NCI-H748 (cell line): ENCODE measurements around the gene DIAPH2.

Experiments
- DNase-seq: peaks from one replicate; lab custom pipeline; 2025; ENCODE audit not compliant: unreplicated experiment; lab: John Stamatoyannopoulos, UW

Gene DIAPH2

DNA sequence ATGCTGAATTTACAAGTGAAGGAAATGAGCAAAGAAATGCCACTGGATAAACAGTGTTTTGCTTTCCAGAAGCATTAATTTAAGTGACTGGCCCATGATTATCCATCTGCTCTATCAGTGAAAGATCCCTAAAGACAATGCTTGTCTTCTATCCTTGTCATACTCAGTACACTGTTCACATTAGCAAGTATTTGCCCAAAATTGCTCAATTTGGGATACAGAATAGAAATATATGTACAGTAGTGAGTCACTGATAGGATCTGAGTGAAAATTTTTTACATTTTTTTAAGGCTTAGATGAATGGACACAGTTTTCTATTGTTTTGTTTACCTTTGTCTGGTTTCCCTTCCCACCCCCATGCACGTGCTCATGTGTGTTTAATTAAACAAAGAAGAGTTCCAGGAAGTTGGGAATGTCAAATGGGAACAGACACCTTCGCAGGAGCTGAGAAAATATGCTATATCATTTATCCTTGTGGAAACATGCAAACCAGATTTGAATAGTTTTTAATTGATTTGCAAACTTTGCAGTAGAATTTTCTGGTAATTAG lies 855.4 kb downstream of the DIAPH2 start:
- peak; percentile 1 for DNase-seq

DNA sequence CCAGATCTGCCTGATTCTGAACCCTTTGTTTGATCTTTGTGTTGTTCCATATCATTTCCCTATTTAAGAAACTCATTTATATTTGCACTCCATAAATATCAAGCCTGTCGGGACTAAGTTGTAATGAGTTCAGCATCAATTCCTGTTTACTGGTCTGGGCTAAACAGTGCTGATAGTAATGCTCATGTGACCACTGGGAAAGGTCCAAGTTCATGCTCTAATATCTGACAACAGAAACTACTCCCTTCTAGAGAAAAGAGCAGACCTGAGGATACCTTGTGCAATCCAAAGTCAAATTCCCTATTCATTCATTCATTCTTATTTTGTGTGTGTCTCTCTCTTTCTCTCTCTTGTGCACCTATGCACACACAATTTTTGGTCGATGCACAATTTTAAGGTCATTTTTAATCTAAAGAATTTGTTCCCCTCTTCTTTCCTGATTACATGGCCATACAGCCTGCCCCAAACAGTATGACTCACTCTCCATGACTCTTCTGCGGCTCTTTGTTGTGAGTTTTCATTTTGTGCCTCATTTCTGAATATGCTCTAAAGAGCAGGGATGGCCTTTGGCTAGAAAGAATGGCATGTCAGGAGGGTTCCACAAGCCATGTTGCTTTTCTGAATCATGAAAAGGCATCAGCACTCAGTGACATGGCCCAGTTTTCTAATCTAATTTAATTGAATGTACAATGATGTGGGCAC lies 863.4 kb downstream of the DIAPH2 start:
- no peak for DNase-seq

DNA sequence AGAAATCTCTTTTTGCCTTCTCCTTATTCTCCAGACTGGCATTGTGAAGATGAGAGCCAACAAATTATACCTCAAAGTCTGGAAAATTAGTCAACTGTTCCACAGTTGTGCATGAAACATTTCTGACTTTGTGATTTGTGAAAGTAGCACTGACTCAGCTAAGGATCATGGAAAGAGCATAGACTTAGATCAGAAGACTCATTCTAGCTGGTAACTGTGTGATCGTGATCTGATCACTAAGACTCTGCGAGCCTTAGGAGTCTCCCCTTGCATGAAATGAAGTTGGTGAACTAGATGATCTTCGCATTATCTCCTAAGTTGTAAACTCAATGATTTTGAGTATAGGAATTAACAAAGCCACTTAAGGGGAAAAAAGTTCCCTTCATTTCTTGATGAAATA lies 867.2 kb downstream of the DIAPH2 start:
- DNase-seq = no peak

DNA sequence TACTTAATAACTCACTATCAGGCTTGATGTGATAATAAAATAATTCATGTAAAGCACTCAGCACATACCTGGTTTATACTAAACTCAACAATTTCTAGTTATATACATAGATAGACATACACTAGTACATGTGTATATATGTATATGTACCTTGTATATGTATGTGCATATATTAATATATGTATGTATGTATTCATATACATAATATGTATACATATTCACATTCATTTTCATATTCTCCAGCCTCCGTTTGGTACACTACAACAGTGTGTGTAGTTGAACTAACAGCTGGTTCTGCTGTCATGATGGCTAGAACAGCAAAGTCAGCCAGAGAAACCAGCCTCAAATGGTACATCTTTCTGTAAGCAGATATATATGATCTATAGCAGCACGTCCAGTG lies 869.2 kb downstream of the DIAPH2 start:
- DNase-seq = no peak

DNA sequence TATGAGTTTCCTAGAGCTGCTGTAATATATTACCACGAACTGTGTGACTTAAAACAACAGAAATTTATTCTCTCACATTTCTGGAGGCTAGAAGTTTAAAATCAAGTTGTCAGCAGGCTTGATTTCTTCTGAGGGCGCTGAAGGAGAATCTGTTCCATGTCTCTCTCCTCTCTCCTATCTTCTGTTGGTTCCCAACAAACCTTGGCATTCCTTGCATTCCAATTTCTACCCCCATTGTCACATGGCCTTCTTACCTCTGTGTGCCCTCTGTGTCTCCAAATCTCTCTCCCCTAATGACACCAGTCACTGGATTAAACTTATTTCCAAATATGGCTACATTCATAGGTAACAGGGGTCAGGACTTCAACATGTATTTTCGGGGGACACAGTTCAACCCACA lies 871.7 kb downstream of the DIAPH2 start:
- no peak for DNase-seq

DNA sequence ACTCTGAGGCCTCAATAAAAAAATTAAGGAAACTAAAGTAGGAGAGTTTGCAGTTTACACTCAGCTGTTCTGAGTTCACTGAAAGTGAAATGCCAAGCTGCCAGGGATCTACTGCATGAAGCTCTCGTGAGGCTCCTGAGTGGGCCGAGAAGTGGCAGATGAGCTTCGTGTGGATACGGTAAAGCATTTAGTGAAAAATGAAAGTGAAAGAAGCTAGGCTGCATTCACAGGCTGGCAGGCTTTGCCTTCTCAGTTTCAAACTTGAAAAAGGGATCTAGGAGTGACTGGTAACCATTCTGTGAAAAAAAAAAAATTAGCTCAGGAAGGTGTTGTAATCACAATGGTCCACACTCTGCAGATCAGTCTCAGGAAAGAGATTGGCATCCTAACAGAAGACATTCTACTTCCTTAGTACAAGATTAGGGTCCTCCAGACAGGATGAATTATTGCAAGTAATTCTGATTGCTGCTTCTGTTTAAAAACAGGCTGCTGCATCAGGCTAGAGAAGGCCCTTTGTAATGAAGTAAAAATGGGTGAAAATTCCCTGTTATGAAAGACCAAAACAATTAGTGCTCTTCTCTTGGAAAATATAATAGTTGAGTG lies 879.0 kb downstream of the DIAPH2 start:
- DNase-seq = peak; percentile 65

DNA sequence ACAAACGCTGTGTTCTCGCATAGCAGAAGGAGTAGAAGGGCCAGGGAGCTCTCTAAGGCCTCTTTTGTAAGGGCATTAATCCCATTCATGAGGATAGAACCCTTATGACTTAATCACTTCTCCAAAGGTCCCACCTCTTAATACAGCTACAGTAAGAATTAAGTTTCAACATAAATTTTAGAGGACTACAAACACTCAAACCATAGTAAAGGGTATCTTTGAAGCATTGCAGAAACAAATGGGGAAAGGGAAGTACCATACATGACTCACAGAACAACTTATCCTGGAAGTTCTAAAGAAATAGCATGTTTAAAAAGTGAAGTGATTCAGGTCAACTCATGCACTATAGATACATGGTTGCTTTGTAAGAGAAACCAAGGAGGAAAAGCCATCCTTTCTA lies 879.9 kb downstream of the DIAPH2 start:
- DNase-seq = no peak

DNA sequence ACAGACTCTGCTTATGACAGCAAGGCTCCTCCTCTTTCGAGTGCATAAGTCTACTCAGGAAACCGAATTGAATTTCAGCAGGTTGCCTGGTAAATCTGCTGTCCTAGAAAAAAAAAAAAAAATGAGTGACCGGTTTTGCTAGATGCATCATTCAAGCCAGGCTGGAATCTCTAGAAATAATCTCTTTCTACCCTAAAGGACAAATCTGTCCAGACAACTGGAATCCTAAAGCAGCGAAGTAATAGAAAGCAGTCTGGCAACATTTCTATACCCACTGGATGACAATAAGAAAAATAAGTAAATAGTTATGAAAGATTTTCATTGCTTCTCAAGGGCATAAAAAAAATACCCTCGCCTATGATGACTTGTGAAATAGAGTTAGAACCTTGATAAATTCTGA lies 902.5 kb downstream of the DIAPH2 start:
- no peak for DNase-seq

DNA sequence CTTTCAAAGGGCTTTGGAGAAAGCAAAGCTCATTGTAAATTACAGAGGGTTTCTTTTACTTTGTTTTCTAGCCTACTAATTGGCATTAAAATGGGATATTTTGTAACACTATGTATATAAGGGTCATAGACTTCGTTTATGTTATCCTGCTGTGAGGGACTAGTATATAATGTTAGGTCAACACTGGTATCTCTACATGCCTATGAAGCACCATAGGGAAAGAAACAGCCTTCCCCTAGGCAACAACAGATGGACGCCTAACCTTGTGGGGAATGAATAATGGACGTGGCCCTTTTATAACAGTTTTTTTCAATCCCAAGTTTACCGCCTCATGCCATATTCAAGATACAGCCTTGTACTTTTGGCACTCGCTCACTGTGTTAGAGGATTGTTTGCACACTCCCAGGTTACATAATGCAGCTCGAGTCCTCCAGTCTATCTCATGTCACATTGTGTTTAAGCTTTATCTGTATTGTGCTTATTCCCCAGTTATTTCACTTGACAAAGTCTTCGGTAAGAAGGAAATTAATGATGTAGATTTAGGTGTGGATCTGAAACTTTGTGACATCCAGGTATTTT lies 910.1 kb downstream of the DIAPH2 start:
- DNase-seq = peak; percentile 26

DNA sequence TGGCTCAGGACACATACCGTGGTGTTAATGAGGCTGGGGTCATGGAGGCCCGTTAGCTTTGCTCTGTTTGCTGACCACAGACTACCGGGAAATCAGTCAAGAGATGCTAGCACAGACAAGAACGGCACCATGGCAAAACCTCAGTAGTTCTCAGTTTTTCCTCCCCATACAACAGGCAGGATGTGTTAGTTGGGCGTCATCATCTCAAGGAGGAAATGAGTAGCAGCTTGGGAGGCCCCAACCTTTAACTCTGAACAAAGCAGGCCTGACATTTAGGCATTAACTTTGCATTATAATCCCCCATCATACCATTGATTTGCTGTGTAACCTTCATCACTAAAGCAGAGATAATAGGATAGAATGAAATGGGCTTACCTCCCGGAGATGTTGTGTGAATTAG lies 913.3 kb downstream of the DIAPH2 start:
- DNase-seq = no peak

DNA sequence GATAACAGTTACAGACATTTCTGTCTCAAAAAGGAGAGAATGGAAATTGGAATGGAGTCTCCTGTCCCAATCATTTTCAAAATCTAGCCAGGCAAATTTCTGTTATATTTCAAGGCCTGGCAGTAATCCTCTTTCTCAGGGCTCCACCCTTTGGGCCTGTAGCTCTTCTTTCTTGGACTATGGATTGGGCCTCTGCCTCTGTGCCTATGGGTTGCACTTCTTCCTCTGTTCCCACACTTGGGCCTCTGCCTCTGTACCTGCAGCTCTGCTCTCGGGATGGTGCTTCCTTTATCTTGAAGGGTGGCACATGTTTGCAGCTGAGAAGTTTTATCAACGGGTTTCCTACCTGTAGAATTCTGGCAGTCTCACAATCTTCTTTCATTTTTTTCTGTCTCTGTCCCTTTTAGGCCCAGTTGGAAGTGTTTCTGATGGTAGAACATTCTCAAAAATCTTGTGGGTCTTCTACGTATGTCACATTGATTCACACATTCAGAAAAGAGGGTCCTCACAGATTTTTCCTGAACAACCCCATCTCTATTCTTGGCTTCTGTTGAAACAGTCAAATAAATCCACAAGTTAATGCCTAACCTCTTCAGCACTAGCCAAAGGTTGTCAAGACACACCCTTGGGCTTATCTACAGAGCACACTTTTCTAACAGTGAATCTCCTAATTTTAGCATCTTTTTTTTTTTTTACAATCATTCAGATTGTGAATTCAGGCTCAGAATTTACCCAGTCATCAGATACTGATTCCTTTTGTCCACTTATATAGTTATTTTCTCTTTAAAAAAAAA lies 918.0 kb downstream of the DIAPH2 start:
- DNase-seq = no peak

DNA sequence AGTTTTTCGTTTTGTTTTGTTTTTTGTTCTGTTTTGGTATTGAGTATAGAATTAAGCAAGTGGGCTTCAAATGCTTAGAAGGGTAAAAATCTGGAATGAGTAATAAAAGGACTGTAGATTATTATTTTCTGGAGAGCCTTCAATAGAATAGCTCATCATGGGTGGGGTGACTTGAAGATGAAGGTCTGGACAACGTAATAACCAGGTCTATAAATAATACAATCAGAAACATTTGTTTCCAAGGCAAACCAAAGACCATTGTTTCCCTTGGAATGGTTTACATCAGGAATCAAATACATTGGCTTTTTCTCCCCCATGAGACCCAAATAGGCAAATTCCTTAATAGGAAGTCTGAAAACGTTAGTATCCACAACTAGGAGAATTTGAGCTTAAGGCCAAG lies 920.6 kb downstream of the DIAPH2 start:
- no peak for DNase-seq

DNA sequence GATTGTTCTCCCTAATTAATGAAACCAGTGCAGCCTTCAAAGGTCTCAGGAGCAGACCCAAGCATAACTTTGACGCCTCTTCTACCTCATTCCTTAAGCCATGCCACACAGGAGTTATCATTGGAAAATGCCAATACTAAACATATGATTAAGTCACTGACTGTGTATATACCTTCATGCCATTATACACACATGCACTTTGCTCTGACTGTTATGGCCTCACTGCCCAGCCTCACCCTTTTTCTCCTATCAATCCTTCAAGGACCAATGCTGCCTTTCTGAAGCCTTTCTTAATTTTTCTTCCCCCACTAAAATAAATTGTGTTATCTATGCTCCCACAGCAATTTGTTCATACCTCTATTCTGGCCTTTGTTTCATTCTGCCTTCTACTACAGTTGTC lies 924.7 kb downstream of the DIAPH2 start:
- no peak for DNase-seq

DNA sequence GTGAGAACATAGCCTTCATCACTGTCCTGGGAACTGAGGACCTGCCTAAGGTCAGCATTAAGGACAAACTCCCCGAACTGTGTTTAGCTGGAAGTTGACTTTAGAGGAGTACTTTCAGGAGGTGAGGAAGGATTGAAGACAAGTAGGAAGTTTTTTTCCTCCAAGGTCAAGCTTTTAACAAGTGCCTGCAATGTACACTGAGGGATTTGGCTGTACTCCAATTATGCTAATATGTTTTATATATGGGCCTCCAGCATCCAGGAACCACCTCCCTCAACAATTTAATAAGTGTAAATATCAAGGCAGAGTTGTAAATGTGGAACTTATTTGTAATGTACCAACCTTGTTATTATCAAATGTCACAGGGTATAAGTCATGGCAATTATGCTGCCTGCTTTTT lies 925.3 kb downstream of the DIAPH2 start:
- no peak for DNase-seq

DNA sequence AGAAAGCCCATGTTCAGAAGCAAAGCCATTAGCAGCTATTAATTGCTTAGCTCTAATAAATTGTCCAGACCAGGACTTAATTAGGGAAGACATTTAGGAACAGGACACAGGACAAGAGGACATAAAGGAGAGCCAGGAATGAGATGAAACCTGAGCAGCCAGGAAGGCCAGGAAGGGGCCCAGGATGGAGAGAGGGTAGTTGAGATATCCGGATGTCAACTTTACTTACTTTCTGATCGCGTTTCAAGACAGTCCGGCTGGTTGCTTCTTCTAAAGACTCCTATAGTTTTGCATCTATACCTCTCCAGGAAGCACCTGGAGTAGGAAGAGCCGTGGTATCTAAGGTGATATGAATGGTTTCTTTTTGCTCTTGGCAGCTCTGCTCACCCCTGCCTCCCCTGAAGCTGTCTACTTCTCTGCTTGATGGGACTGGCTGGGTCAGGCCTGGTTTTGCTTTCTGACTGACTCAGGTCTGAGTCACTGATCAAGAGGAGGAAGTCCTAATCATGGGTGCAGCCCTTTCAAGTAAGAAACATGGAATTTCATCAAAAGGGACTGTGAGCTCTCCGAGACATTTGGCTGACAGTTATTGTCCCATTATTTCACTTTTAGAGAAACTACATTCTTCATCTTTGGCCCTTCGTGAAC lies 932.4 kb downstream of the DIAPH2 start:
- DNase-seq = no peak

DNA sequence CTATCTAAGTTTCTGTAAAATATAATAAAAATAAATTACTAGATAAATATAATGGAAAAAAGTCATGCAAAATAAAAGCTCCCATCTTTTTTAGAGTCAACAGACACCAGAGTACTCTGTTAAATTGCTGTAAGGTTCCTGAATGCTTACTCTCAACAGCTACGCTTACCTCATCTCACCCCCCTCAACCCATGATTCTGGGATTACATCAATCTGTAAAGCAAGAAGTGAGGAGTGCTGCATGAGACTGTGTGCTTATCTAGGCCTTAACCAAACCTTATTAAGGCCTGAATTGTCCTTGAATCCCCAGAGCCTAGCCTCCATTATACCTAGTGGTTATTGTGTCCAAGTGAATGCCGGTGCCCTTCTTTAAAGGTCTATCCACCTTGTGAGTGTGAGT lies 934.9 kb downstream of the DIAPH2 start:
- no peak for DNase-seq

DNA sequence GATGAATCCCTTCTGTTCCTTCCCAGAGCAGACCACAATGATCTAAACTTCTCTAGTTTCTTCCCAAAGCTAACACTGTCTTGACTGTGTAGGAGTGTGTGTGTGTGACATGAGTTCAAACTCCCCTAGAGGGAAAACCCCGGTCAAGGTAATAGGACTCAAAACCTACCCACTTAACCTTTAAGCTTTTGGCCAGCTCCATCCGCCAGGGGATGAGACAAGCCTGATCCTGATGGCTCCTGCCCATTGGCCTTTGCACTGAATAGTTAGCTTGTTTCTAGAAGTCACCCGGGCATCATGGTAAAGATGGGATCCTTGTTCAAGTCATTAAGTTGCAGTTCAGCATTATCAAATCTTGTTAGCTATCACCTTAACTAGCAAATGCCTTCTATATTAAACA lies 937.5 kb downstream of the DIAPH2 start:
- no peak for DNase-seq

DNA sequence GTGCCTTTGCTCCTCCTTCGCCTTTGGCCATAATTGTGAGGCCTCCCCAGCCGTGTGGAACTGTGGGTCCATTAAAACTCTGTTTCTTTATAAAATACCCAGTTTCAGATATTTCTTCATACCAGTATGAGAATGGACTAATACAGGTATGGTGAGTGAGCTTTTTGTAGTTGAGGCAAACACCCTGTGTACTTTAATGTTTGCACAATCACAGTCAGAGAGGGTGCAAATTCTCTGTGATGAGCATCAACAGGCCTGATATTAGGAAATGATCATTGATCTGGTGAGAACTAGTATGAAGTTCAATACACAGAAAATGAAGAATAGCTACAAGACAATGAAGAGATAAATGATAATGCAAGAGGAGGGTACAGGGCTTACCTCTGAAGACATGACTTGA lies 943.7 kb downstream of the DIAPH2 start:
- no peak for DNase-seq

DNA sequence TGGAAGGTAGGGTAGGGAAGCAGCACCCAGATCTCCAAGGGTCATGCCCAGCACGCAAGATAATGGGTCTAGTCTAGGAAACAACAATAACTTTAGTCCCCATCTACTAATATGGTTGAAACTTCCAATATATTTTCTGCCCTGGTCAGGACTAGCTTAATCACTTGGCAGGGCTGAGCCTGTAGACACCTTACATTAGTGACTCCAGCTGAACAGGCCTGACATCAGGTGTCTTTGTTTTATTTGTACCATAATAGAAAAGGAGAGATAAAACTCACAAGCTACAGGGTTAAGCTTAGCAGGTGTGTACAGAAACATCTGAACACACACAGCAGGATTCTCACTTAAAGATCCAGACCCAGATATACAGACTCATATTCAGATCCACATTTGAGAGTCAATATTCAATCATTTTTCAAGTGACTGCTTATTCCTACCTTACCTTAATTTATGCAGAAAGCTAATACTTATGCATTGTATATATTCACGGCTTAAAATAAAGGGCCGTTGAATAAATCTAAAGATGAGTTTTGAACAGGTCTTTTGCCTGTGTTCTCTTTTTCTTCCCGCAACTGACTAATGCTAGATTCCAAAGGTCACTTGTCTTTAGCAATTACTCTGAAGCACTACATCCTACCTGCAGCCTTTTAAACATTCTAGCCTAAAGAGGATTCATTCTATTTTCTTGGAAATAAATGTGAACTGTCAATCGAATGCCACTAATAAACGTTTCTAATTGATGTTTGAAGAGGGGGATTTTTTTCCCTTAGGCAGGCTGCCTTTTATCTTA lies 944.4 kb downstream of the DIAPH2 start:
- peak; percentile 24 for DNase-seq

DNA sequence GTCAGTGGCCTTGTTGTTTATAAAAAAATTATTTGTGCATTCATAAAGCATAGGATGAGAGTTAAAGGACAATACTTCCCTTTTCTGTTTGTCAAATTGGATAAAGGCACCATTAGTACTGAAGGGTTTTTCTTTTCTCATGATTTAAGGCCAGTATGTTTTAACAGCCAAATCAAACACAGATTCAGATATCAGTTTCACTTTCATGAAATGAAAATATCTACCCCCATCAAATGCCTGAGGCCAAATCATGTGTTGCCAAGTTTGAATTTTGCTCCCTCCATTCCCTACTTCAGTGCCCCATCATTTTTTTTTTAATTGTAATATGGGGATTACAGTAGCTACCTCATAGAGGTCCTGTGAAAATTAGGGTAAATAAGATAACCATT lies 944.9 kb downstream of the DIAPH2 start:
- peak; percentile 45 for DNase-seq
